Activated B cell treated with CpG ODN at 0.5 μM for 24 hours (primary cell): ENCODE results near the gene ASCL2. TPM values are rescaled to one million over a fixed set of nuclear protein-coding genes. Genes with fewer than 3 reads are reported as not detected.
"Not testable (repeated sequence)": the region's sequence is repeated elsewhere in the genome, so short reads cannot be mapped to it uniquely, and the experiment has no call there.

Source experiments
- ATAC-seq: fragments of 200-7000 bp; cut with Tn5 transposase; one replicate; pipeline ENCODE4 v1.10.0; 2021; ENCODE audit warnings: low read depth, mild to moderate bottlenecking, moderate library complexity
- CTCF ChIA-PET: fragments of 350-600 bp; sonication (Branson Sonifier 250); formaldehyde crosslinking; loops from one replicate; lab custom pipeline; 2021; ENCODE audit warnings: antibody characterized with exemption; lab: Charles Lee
- POLR2A ChIA-PET: fragments of 350-600 bp; sonication (Branson Sonifier 250); formaldehyde crosslinking; loops from one replicate; lab custom pipeline; 2021; ENCODE audit warnings: antibody characterized with exemption; lab: Charles Lee
- DNase-seq: peaks from one replicate; pipeline ENCODE4 v3.0.0; 2022
- H3K27ac Mint-ChIP-seq: one replicate; pipeline ENCODE4 v1.8.0; 2020; ENCODE audit warnings: mixed read lengths
- H3K27me3 Mint-ChIP-seq: one replicate; pipeline ENCODE4 v1.8.0; 2021; ENCODE audit warnings: mixed read lengths
- H3K36me3 Mint-ChIP-seq: one replicate; pipeline ENCODE4 v1.8.0; 2021; ENCODE audit warnings: low read depth, mixed read lengths
- H3K4me1 Mint-ChIP-seq: one replicate; pipeline ENCODE4 v1.8.0; 2021; ENCODE audit warnings: mixed read lengths
- H3K4me3 Mint-ChIP-seq: one replicate; pipeline ENCODE4 v1.8.0; 2020; ENCODE audit warnings: mild to moderate bottlenecking, mixed read lengths
- H3K9me3 Mint-ChIP-seq: one replicate; pipeline ENCODE4 v1.8.0; 2020; ENCODE audit warnings: mixed read lengths
- CTCF ChIP-seq: fragments of 200-600 bp; IDR thresholded peaks from one replicate; pipeline ENCODE4 v1.8.0; 2022; ENCODE audit warnings: antibody characterized with exemption, mild to moderate bottlenecking
- intact Hi-C: fragments of 100-400 bp; cut with micrococcal nuclease; formaldehyde crosslinking; loops from one replicate; pipeline ENCODE4 v1.15.1; 2024
- total RNA-seq: library from RNA; stranded (reverse); gene quantifications from 2 replicates; pipeline ENCODE4 v1.2.3, GENCODE V29; 2022

The ASCL2 gene
- total RNA-seq, 1 donor from 2014 or later = 1.3 TPM

GRCh38 chr11:2237457-2238238 lies 32.7 kb downstream of the ASCL2 start:
- DNase-seq (no peak), ATAC-seq (no peak)
- Mint-ChIP-seq H3K36me3 (no peaks in the 10 kb centered on the region), H3K4me3 (no peak overlapping the region), H3K27ac (no peak overlapping the region), H3K27me3 (peaks cover 7% of the 10 kb centered on the region), H3K9me3 (peaks cover 8% of the 10 kb centered on the region), H3K4me1 (no peaks in the 10 kb centered on the region)
- ChIA-PET POLR2A (no interaction called here), CTCF (no interaction called here)
- intact Hi-C loops = no loop called here
- TF ChIP-seq CTCF = no peak

GRCh38 chr11:2236381-2237134 lies 33.8 kb downstream of the ASCL2 start:
- ATAC-seq, intact Hi-C loops, H3K27me3 Mint-ChIP-seq, DNase-seq, POLR2A ChIA-PET, H3K27ac Mint-ChIP-seq, H3K4me1 Mint-ChIP-seq, H3K36me3 Mint-ChIP-seq, H3K4me3 Mint-ChIP-seq, CTCF ChIA-PET, H3K9me3 Mint-ChIP-seq: not testable (repeated sequence)

- intact Hi-C loops = no loop called here
- H3K4me1 Mint-ChIP-seq = no peaks in the 10 kb centered on the region
- TF ChIP-seq CTCF = no peak
- peaks cover 12% of the 10 kb centered on the region for H3K27me3 Mint-ChIP-seq
- no peak overlapping the region for H3K4me3 Mint-ChIP-seq
- ChIA-PET POLR2A (no interaction called here), CTCF (no interaction called here)
- DNase-seq (no peak), ATAC-seq (no peak)
- no peaks in the 10 kb centered on the region for H3K36me3 Mint-ChIP-seq
- peaks cover 4% of the 10 kb centered on the region for H3K9me3 Mint-ChIP-seq
- H3K27ac Mint-ChIP-seq = no peak overlapping the region
Observed at GRCh38 chr11:2235588-2236326, 34.6 kb downstream of the ASCL2 start.

- ATAC-seq (no peak), DNase-seq (no peak)
- intact Hi-C loops = no loop called here
- no peak overlapping the region for H3K27ac Mint-ChIP-seq
- no peaks in the 10 kb centered on the region for H3K36me3 Mint-ChIP-seq
- no peak overlapping the region for H3K4me3 Mint-ChIP-seq
- H3K9me3 Mint-ChIP-seq = peaks cover 8% of the 10 kb centered on the region
- peaks cover 14% of the 10 kb centered on the region for H3K27me3 Mint-ChIP-seq
- H3K4me1 Mint-ChIP-seq = no peaks in the 10 kb centered on the region
- ChIA-PET CTCF (no interaction called here), POLR2A (no interaction called here)
- TF ChIP-seq CTCF = no peak
Observed at GRCh38 chr11:2234963-2235362, 35.4 kb downstream of the ASCL2 start.

- Mint-ChIP-seq H3K27me3 (peaks cover 14% of the 10 kb centered on the region), H3K4me1 (no peaks in the 10 kb centered on the region), H3K9me3 (peaks cover 15% of the 10 kb centered on the region), H3K36me3 (peaks cover 2% of the 10 kb centered on the region), H3K27ac (no peak overlapping the region), H3K4me3 (no peak overlapping the region)
- TF ChIP-seq CTCF = no peak
- CTCF ChIA-PET = no interaction called here
- POLR2A ChIA-PET = no interaction called here
- DNase-seq (no peak), ATAC-seq (no peak)
- intact Hi-C loops = no loop called here
Observed at GRCh38 chr11:2233693-2234455, 36.5 kb downstream of the ASCL2 start.
